Gastroesophageal sphincter (tissue), 4 donors: Measurements from ENCODE around the gene TMEM115. TPM values are rescaled to one million over a fixed set of nuclear protein-coding genes. Genes with fewer than 3 reads are reported as not detected.

Experiments used
- ATAC-seq: fragments of 150-250 bp; one replicate; pipeline ENCODE4 v1.9.1; 2016; ENCODE audit warnings: mild to moderate bottlenecking, moderate library complexity
- H3K27ac ChIP-seq, 4 donors: fragments of 200-600 bp; sonication (generic) in 3 of 4; 1 replicate in 3 of 4; 2 replicates in 1 of 4; pipeline ENCODE4 v1.5.1; 2016 to 2019
- H3K27me3 ChIP-seq: fragments of 200-600 bp; sonication (generic); one replicate; pipeline ENCODE4 v1.5.1; 2019
- H3K36me3 ChIP-seq, 2 donors: fragments of 200-600 bp; sonication (generic); one replicate each; pipeline ENCODE4 v1.5.1; 2019; ENCODE audit warnings: control low read depth in 1 of 2
- H3K4me1 ChIP-seq, 3 donors: fragments of 200-600 bp; sonication (generic); 1 replicate in 2 of 3; 2 replicates in 1 of 3; pipeline ENCODE4 v1.5.1; 2016 to 2019; ENCODE audit warnings: control low read depth in 2 of 3
- H3K4me3 ChIP-seq, 2 donors: fragments of 200-600 bp; sonication (generic); one replicate each; pipeline ENCODE4 v1.5.1; 2019; ENCODE audit warnings: mild to moderate bottlenecking in 1 of 2, moderate library complexity in 1 of 2
- H3K9me3 ChIP-seq, 3 donors: fragments of 200-600 bp; sonication (generic); one replicate each; pipeline ENCODE4 v1.5.1; 2017 to 2019; ENCODE audit warnings: control low read depth in 2 of 3
- CTCF ChIP-seq, 4 experiments: fragments of 200-600 bp in 2 of 4; fragments of 450-650 bp in 2 of 4; sonication (generic) in 1 of 4; IDR thresholded peaks; one replicate each; pipeline ENCODE4 v1.5.1; 2017 to 2019; ENCODE audit warnings: antibody characterized with exemption in 4 of 4, mild to moderate bottlenecking in 2 of 4, moderate library complexity in 2 of 4
- EP300 ChIP-seq: sonication (generic); formaldehyde crosslinking; IDR thresholded peaks from one replicate; pipeline ENCODE4 v1.6.1; 2017; ENCODE audit warnings: antibody characterized with exemption, mild to moderate bottlenecking
- POLR2A ChIP-seq, 2 donors: fragments of 450-650 bp; IDR thresholded peaks; one replicate each; pipeline ENCODE4 v1.6.1; 2017; ENCODE audit warnings: antibody characterized with exemption in 2 of 2, mild to moderate bottlenecking in 2 of 2, moderate library complexity in 1 of 2
- POLR2AphosphoS5 ChIP-seq: sonication (generic); formaldehyde crosslinking; IDR thresholded peaks from one replicate; pipeline ENCODE4 v1.6.1; 2017; ENCODE audit warnings: antibody characterized with exemption
- WGBS, 2 donors: methylation state at CpG; one replicate each; pipeline ENCODE4 v1.1.5; 2018; ENCODE audit warnings: low coverage in 1 of 2; 5-methylcytosine and 5-hydroxymethylcytosine counted together
- total RNA-seq, 4 donors: library from RNA; depleted of rRNA; stranded (reverse); fragments of >200 nt; gene quantifications; one replicate each; pipeline ENCODE4 v1.1.0, GENCODE V29; 2016

Gene TMEM115
- total RNA-seq, 4 donors from 2014 or later: 41.1 to 66.2 (median 55.7) TPM

GRCh38 chr3:50327129-50327528 is 32.2 kb downstream of the TMEM115 start:
- no CpG with 5 or more reads among the region's 4 CpGs for WGBS, 2 donors
- Histone ChIP-seq H3K27me3 (no peaks in the 10 kb centered on the region), H3K36me3 (peaks cover 0 to 54% of the 10 kb centered on the region in 2 donors), H3K4me1 (peaks cover 0 to 74% (median 27%) of the 10 kb centered on the region in 3 donors), H3K9me3 (no peaks in the 10 kb centered on the region), H3K4me3 (peak overlapping the region; percentile 91 to 100), H3K27ac (peak overlapping the region in 3 of 4 donors; percentile 88 to 93 (median 92))
- ATAC-seq: no peak
- TF ChIP-seq POLR2AphosphoS5: no peak
- TF ChIP-seq EP300: no peak

- Histone ChIP-seq H3K27ac (peak overlapping the region in 1 of 4 donors; percentile 97), H3K36me3 (peaks cover 0 to 45% of the 10 kb centered on the region in 2 donors), H3K4me1 (peaks cover 0 to 74% (median 30%) of the 10 kb centered on the region in 3 donors), H3K27me3 (no peaks in the 10 kb centered on the region), H3K9me3 (no peaks in the 10 kb centered on the region), H3K4me3 (no peak overlapping the region)
- WGBS, 2 donors: 80% methylated on average over 1 of the region's 8 CpGs; no CpG with 5 or more reads in 1 of the 2 donors
- ATAC-seq: no peak
- TF ChIP-seq POLR2AphosphoS5: no peak
Measured at GRCh38 chr3:50326182-50326541, 33.2 kb downstream of the TMEM115 start.

- Histone ChIP-seq H3K27me3 (no peaks in the 10 kb centered on the region), H3K4me1 (peaks cover 0 to 77% (median 31%) of the 10 kb centered on the region in 3 donors), H3K27ac (peak overlapping the region in 3 of 4 donors; percentile 94 to 97 (median 96)), H3K9me3 (no peaks in the 10 kb centered on the region), H3K36me3 (peaks cover 0 to 39% of the 10 kb centered on the region in 2 donors), H3K4me3 (no peak overlapping the region)
- no peak for ATAC-seq
- TF ChIP-seq EP300 (no peak), POLR2A (IDR thresholded peaks at IDR 0.05) (no peak), POLR2AphosphoS5 (no peak), CTCF (IDR thresholded peaks at IDR 0.05) (no peak)
- 60 to 84% methylated on average over 1 to 5 of the region's 11 CpGs for whole genome bisulfite sequencing, 2 donors
Measured at GRCh38 chr3:50325497-50326181, 33.7 kb downstream of the TMEM115 start.

GRCh38 chr3:50325113-50325480 is 34.2 kb downstream of the TMEM115 start:
- Histone ChIP-seq H3K4me1 (peaks cover 0 to 82% (median 37%) of the 10 kb centered on the region in 3 donors), H3K9me3 (no peaks in the 10 kb centered on the region), H3K36me3 (peaks cover 0 to 34% of the 10 kb centered on the region in 2 donors), H3K4me3 (no peak overlapping the region), H3K27ac (peak overlapping the region in 3 of 4 donors; percentile 94 to 97 (median 96)), H3K27me3 (no peaks in the 10 kb centered on the region)
- ATAC-seq: no peak
- TF ChIP-seq POLR2A (IDR thresholded peaks at IDR 0.05): no peak
- TF ChIP-seq EP300: no peak
- TF ChIP-seq CTCF (IDR thresholded peaks at IDR 0.05): no peak
- TF ChIP-seq POLR2AphosphoS5: no peak
- WGBS, 2 donors: no CpG with 5 or more reads among the region's 2 CpGs

GRCh38 chr3:50324351-50325112 is 34.8 kb downstream of the TMEM115 start:
- TF ChIP-seq CTCF (IDR thresholded peaks at IDR 0.05) (peak in 3 of 4 experiments; percentile 80 to 83 (median 82)), EP300 (no peak)
- H3K27ac ChIP-seq: peak overlapping the region; percentile 12 to 97 (median 95)
- no peaks in the 10 kb centered on the region for H3K9me3 ChIP-seq
- 0 to 29% methylated on average over 1 of the region's 4 CpGs for WGBS, 2 donors
- H3K4me3 ChIP-seq: no peak overlapping the region
- peaks cover 0 to 88% (median 42%) of the 10 kb centered on the region in 3 donors for H3K4me1 ChIP-seq
- H3K27me3 ChIP-seq: no peaks in the 10 kb centered on the region
- H3K36me3 ChIP-seq: peaks cover 0 to 32% of the 10 kb centered on the region in 2 donors
- ATAC-seq: no peak
